HL-60 (cell line): ENCODE results near the gene NME5.

Experiments
- DNase-seq, 2 experiments: peaks; one replicate each; pipeline ENCODE4 v3.0.0-alpha.2; 2010 to 2020; ENCODE audit warnings: low read depth in 1 of 2, low spot score in 1 of 2
- H3K27ac ChIP-seq: fragments of 250-450 bp; sonication (Bioruptor Pico); replicated peaks from 2 replicates; pipeline ENCODE4 v1.5.1; 2020; ENCODE audit warnings: mild to moderate bottlenecking, moderate library complexity
- H3K27me3 ChIP-seq: fragments of 250-450 bp; sonication (Bioruptor Pico); 2 replicates; pipeline ENCODE4 v1.5.1; 2021; ENCODE audit warnings: mild to moderate bottlenecking, moderate library complexity; ENCODE audit not compliant: insufficient read depth, poor library complexity, severe bottlenecking
- H3K4me3 ChIP-seq: replicated peaks from 2 replicates; pipeline ENCODE4 v1.5.1; 2011; ENCODE audit warnings: mild to moderate bottlenecking, control low read depth, low read length; ENCODE audit not compliant: insufficient read depth
- CTCF ChIP-seq: IDR thresholded peaks from one replicate; pipeline ENCODE4 v1.5.1; 2011; ENCODE audit warnings: low read length, control low read depth, inconsistent platforms; ENCODE audit not compliant: insufficient read depth
- GABPA ChIP-seq: IDR thresholded peaks from 2 replicates; pipeline ENCODE4 v1.6.1; 2012; ENCODE audit warnings: low read depth
- POLR2AphosphoS5 ChIP-seq: IDR thresholded peaks from 2 replicates; pipeline ENCODE4 v1.6.1; 2012; ENCODE audit warnings: low read depth
- REST ChIP-seq: IDR thresholded peaks from 2 replicates; pipeline ENCODE4 v1.6.1; 2012; ENCODE audit warnings: low read depth; ENCODE audit not compliant: insufficient replicate concordance
- SPI1 ChIP-seq: IDR thresholded peaks from 2 replicates; pipeline ENCODE4 v1.6.1; 2012; ENCODE audit warnings: low read depth, mild to moderate bottlenecking, borderline replicate concordance

Gene NME5

GRCh38 chr5:138129347-138129746 lies 9.9 kb downstream of the NME5 start:
- DNase-seq = no peak
- no peak for TF ChIP-seq CTCF
- no peak for TF ChIP-seq REST
- no peak for TF ChIP-seq GABPA
- no peak for TF ChIP-seq POLR2AphosphoS5
- TF ChIP-seq SPI1 = no peak
- Histone ChIP-seq H3K27ac (no peak overlapping the region), H3K27me3 (no peaks in the 10 kb centered on the region), H3K4me3 (no peak overlapping the region)

- Histone ChIP-seq H3K27me3 (no peaks in the 10 kb centered on the region), H3K4me3 (no peak overlapping the region), H3K27ac (no peak overlapping the region)
- DNase-seq = no peak
- TF ChIP-seq REST (no peak), CTCF (no peak), GABPA (no peak), POLR2AphosphoS5 (no peak), SPI1 (no peak)
These were observed 10.9 kb downstream of the NME5 start for GRCh38 chr5:138128334-138128733.

- no peak for TF ChIP-seq GABPA
- no peak for TF ChIP-seq REST
- TF ChIP-seq SPI1 = no peak
- TF ChIP-seq CTCF = no peak
- TF ChIP-seq POLR2AphosphoS5 = no peak
- DNase-seq = no peak
- H3K4me3 ChIP-seq = no peak overlapping the region
- no peaks in the 10 kb centered on the region for H3K27me3 ChIP-seq
- H3K27ac ChIP-seq = no peak overlapping the region
These were observed 24.0 kb downstream of the NME5 start for GRCh38 chr5:138115254-138115653.
